ENCODE data around the gene NRXN3.

NRXN3 gene

GRCh38 chr14:78173346-78174035, 3.3 kb downstream of the NRXN3 start:
- no peak for DNase-seq (ENCODE audit: low spot score)

- DNase-seq (ENCODE audit: low spot score): no peak
These were observed 5.2 kb downstream of the NRXN3 start for GRCh38 chr14:78175412-78175811.

GRCh38 chr14:78178071-78178470, 7.9 kb downstream of the NRXN3 start:
- DNase-seq (ENCODE audit: low spot score): no peak

GRCh38 chr14:78178971-78179370, 8.8 kb downstream of the NRXN3 start:
- DNase-seq (ENCODE audit: low spot score): no peak

- DNase-seq (ENCODE audit: low spot score): no peak
These were observed 11.1 kb downstream of the NRXN3 start for GRCh38 chr14:78181270-78181669.

- DNase-seq (ENCODE audit: low spot score): no peak
These were observed 12.5 kb downstream of the NRXN3 start for GRCh38 chr14:78182722-78183121.

- no peak for DNase-seq (ENCODE audit: low spot score)
These were observed 14.0 kb downstream of the NRXN3 start for GRCh38 chr14:78184157-78184556.

- DNase-seq (ENCODE audit: low spot score): no peak
These were observed 16.1 kb downstream of the NRXN3 start for GRCh38 chr14:78186277-78186676.

- no peak for DNase-seq (ENCODE audit: low spot score)
These were observed 18.7 kb downstream of the NRXN3 start for GRCh38 chr14:78188882-78189281.

- DNase-seq (ENCODE audit: low spot score): no peak
These were observed 25.3 kb downstream of the NRXN3 start for GRCh38 chr14:78195431-78195830.

GRCh38 chr14:78196323-78196722, 26.1 kb downstream of the NRXN3 start:
- no peak for DNase-seq (ENCODE audit: low spot score)

GRCh38 chr14:78197051-78197450, 26.9 kb downstream of the NRXN3 start:
- DNase-seq (ENCODE audit: low spot score): no peak

- no peak for DNase-seq (ENCODE audit: low spot score)
These were observed 32.0 kb downstream of the NRXN3 start for GRCh38 chr14:78202163-78202562.

- no peak for DNase-seq (ENCODE audit: low spot score)
These were observed 32.8 kb downstream of the NRXN3 start for GRCh38 chr14:78202976-78203375.

- no peak for DNase-seq (ENCODE audit: low spot score)
These were observed 37.2 kb downstream of the NRXN3 start for GRCh38 chr14:78207414-78207813.

- DNase-seq (ENCODE audit: low spot score): no peak
These were observed 50.1 kb downstream of the NRXN3 start for GRCh38 chr14:78220273-78220672.

GRCh38 chr14:78222746-78223145, 52.6 kb downstream of the NRXN3 start:
- no peak for DNase-seq (ENCODE audit: low spot score)

- no peak for DNase-seq (ENCODE audit: low spot score)
These were observed 57.3 kb downstream of the NRXN3 start for GRCh38 chr14:78227248-78228077.

- no peak for DNase-seq (ENCODE audit: low spot score)
These were observed 58.6 kb downstream of the NRXN3 start for GRCh38 chr14:78228702-78229327.

GRCh38 chr14:78232231-78233000, 62.2 kb downstream of the NRXN3 start:
- DNase-seq (ENCODE audit: low spot score): no peak

GRCh38 chr14:78238141-78238540, 68.0 kb downstream of the NRXN3 start:
- no peak for DNase-seq (ENCODE audit: low spot score)

GRCh38 chr14:78240567-78240966, 70.4 kb downstream of the NRXN3 start:
- DNase-seq (ENCODE audit: low spot score): no peak

All from germinal center (tissue), 1 donor.